Measurements from ENCODE around the gene RIC8B.
"Not testable (repeated sequence)": the region's sequence is repeated elsewhere in the genome, so short reads cannot be mapped to it uniquely, and the experiment has no call there.

RIC8B gene

DNA sequence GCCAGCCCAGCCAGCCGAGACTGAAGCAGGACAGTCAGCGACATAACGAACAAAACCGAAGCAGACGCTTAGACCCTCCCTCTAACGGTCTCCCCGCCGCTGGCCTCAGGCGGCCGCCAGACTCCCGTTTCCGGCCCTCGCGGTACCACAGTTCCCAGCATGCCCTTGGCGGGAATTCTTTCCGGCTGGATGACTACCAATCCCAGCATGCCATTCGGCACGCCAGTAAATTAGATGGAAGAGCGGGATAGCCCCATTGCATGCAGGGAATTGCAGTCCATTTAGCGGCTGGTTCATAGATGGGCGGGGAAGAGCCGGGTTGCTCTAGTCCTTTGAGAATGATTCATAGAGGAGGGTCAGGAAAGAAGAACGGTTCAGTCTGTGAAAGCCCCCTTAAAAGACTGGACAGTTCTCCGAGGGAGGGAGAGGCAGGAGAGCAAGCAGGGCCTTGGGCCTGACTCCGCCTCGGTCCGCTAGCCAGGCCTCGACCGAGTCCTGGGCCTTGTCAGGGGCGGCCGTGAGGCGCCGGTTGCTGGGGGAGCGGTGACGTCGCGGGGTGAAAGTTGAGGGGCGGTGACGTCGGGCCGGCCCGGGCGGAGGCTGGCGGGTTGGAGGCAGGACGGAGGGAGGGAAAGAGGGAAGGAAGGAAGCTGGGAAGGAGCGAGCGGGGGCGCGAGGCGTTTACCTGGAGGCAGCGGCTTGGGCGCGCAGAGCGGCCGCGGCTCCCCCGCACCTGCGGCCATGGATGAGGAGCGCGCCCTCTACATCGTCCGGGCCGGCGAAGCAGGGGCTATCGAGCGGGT is at the start of gene RIC8B:
Gene RIC8B (plus strand): TSS at position 678 of the 803 bp plus-strand sequence. CDS start 64 bp downstream, at position 742.
- peaks cover 0 to 9% of the 10 kb centered on the region in 2 donors for H3K4me1 ChIP-seq (ENCODE audit: control insufficient read depth in 1 of 2, insufficient read depth in 2 of 2, low read length in 2 of 2)
- no peaks in the 10 kb centered on the region for H3K27me3 ChIP-seq (ENCODE audit: low read depth, low read length)
- no peaks in the 10 kb centered on the region for H3K9me3 ChIP-seq (ENCODE audit: control insufficient read depth in 1 of 2, low read length in 2 of 2)
- H3K36me3 ChIP-seq (ENCODE audit: control insufficient read depth in 1 of 2, insufficient read depth in 2 of 2, low read length in 2 of 2): peaks cover 0 to 4% of the 10 kb centered on the region in 2 donors
- peak within 1 kb of the TSS; percentile 95 for H3K27ac ChIP-seq (ENCODE audit: low read length)
- peak within 1 kb of the TSS; percentile 83 to 90 for H3K4me3 ChIP-seq (ENCODE audit: low read depth in 1 of 2, low read length in 2 of 2)

- Histone ChIP-seq H3K27me3 (ENCODE audit: low read depth, low read length) (no peaks in the 10 kb centered on the region), H3K4me1 (ENCODE audit: control insufficient read depth in 1 of 2, insufficient read depth in 2 of 2, low read length in 2 of 2) (no peaks in the 10 kb centered on the region), H3K9me3 (ENCODE audit: control insufficient read depth in 1 of 2, low read length in 2 of 2) (no peaks in the 10 kb centered on the region), H3K4me3 (ENCODE audit: low read depth in 1 of 2, low read length in 2 of 2) (no peak overlapping the region), H3K27ac (ENCODE audit: low read length) (no peak overlapping the region), H3K36me3 (ENCODE audit: control insufficient read depth in 1 of 2, insufficient read depth in 2 of 2, low read length in 2 of 2) (no peaks in the 10 kb centered on the region)
Measured at GRCh38 chr12:106724934-106725333, 49.5 kb upstream of the RIC8B start.

DNA sequence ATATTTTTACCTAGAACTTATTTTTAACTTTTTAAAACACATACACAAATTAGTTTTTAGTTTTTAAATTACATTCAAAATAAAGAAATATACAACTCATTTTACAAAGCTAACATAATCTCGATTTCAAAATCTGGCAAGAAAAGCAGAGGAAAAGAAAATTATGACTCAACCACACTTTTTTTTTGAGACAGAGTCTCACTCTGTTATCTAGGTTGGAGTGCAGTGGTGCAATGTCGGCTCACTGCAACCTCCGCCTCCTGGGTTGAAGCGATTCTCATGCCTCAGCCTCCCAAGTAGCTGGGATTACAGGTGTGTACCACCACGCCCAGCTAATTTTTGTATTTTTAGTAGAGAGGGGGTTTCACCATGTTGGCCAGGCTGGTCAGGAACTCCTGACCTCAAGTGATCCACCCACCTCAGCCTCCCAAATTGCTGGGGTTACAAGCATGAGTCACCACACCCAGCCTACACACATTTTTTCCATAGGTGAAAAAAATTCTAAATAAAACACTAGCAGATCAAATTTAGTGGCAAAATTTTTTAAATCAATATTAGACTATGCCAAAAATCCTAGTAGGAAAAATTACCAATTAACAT is 47.8 kb upstream of the RIC8B start:
- H3K4me3 ChIP-seq (ENCODE audit: low read depth in 1 of 2, low read length in 2 of 2); H3K27me3 ChIP-seq (ENCODE audit: low read depth, low read length): not testable (repeated sequence)

DNA sequence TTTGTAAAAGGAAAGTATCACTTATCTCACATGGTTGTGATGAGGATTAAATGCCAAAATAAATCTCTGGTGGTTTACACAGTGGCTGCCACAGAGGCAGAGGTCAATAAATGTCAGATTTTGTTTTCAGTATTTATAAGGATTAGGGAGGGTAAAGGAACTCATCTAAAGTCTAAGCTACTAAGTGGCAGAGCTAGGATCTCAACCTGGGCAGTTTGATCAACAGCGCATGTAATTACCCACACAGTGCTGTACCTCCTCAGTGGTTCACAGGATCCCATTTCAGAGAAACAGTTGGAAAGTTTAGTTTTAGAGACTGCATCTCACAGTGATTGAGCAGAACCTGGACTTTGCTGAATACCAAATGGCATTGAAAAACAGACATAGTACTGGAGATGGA is 44.9 kb upstream of the RIC8B start:
- H3K4me3 ChIP-seq (ENCODE audit: low read depth in 1 of 2, low read length in 2 of 2): no peak overlapping the region

More for the DNA sequence above, 47.8 kb upstream of the RIC8B start:
- H3K4me1 ChIP-seq (ENCODE audit: control insufficient read depth in 1 of 2, insufficient read depth in 2 of 2, low read length in 2 of 2); H3K9me3 ChIP-seq (ENCODE audit: control insufficient read depth in 1 of 2, low read length in 2 of 2); H3K36me3 ChIP-seq (ENCODE audit: control insufficient read depth in 1 of 2, insufficient read depth in 2 of 2, low read length in 2 of 2); H3K27ac ChIP-seq (ENCODE audit: low read length): not testable (repeated sequence)

DNA sequence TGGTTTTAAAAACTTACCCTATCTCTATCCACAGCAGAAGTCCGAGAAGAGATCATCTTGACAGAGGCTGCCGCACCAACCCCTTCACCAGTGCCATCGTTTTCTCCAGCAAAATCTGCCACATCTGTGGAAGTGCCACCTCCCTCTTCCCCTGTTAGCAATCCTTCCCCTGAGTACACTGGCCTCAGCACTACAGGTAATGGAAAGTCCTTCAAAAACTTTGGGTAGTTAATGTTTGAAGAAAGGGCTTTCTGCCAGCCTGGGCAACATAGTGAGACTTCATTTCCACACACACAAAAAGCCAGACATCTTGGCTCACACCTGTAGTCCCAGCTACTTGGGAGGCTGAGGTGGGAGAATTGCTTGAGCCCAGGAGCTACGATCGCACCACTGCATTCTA is 41.6 kb upstream of the RIC8B start:
- no peaks in the 10 kb centered on the region for H3K27me3 ChIP-seq (ENCODE audit: low read depth, low read length)

More for the DNA sequence above, 44.9 kb upstream of the RIC8B start:
- no peak overlapping the region for H3K27ac ChIP-seq (ENCODE audit: low read length)
- no peaks in the 10 kb centered on the region for H3K27me3 ChIP-seq (ENCODE audit: low read depth, low read length)
- no peaks in the 10 kb centered on the region for H3K4me1 ChIP-seq (ENCODE audit: control insufficient read depth in 1 of 2, insufficient read depth in 2 of 2, low read length in 2 of 2)
- no peaks in the 10 kb centered on the region for H3K36me3 ChIP-seq (ENCODE audit: control insufficient read depth in 1 of 2, insufficient read depth in 2 of 2, low read length in 2 of 2)
- no peaks in the 10 kb centered on the region for H3K9me3 ChIP-seq (ENCODE audit: control insufficient read depth in 1 of 2, low read length in 2 of 2)

DNA sequence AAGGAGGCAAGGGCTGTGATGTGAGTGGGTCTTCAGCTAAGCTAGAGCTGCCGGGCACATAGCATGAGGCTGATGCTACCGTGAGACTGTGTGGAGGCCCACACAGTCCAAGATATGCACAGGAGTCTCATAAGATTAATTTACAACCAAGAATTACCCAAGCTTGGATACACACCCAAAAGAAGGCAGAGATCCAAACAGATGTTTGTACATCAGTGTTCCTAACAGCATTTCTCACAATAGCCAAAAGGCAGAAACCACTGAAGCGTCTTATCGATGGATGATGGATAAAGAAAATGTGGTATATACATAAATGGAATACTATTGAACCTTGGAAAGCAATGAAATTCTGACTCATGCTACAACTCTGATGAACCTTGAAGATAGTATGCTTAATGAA is 40.8 kb upstream of the RIC8B start:
- Histone ChIP-seq H3K27me3 (ENCODE audit: low read depth, low read length) (no peaks in the 10 kb centered on the region), H3K27ac (ENCODE audit: low read length) (no peak overlapping the region)

More for the DNA sequence above, 41.6 kb upstream of the RIC8B start:
- no peak overlapping the region for H3K27ac ChIP-seq (ENCODE audit: low read length)
- no peak overlapping the region for H3K4me3 ChIP-seq (ENCODE audit: low read depth in 1 of 2, low read length in 2 of 2)
- H3K9me3 ChIP-seq (ENCODE audit: control insufficient read depth in 1 of 2, low read length in 2 of 2): no peaks in the 10 kb centered on the region
- H3K4me1 ChIP-seq (ENCODE audit: control insufficient read depth in 1 of 2, insufficient read depth in 2 of 2, low read length in 2 of 2): no peaks in the 10 kb centered on the region
- no peaks in the 10 kb centered on the region for H3K36me3 ChIP-seq (ENCODE audit: control insufficient read depth in 1 of 2, insufficient read depth in 2 of 2, low read length in 2 of 2)

GRCh38 chr12:106736051-106736957 is 38.2 kb upstream of the RIC8B start:
- no peaks in the 10 kb centered on the region for H3K27me3 ChIP-seq (ENCODE audit: low read depth, low read length)
- H3K4me1 ChIP-seq (ENCODE audit: control insufficient read depth in 1 of 2, insufficient read depth in 2 of 2, low read length in 2 of 2): no peaks in the 10 kb centered on the region
- H3K9me3 ChIP-seq (ENCODE audit: control insufficient read depth in 1 of 2, low read length in 2 of 2): no peaks in the 10 kb centered on the region
- H3K27ac ChIP-seq (ENCODE audit: low read length): no peak overlapping the region
- H3K36me3 ChIP-seq (ENCODE audit: control insufficient read depth in 1 of 2, insufficient read depth in 2 of 2, low read length in 2 of 2): no peaks in the 10 kb centered on the region
- H3K4me3 ChIP-seq (ENCODE audit: low read depth in 1 of 2, low read length in 2 of 2): no peak overlapping the region

More for the DNA sequence above, 40.8 kb upstream of the RIC8B start:
- Histone ChIP-seq H3K9me3 (ENCODE audit: control insufficient read depth in 1 of 2, low read length in 2 of 2) (no peaks in the 10 kb centered on the region), H3K36me3 (ENCODE audit: control insufficient read depth in 1 of 2, insufficient read depth in 2 of 2, low read length in 2 of 2) (no peaks in the 10 kb centered on the region), H3K4me3 (ENCODE audit: low read depth in 1 of 2, low read length in 2 of 2) (no peak overlapping the region), H3K4me1 (ENCODE audit: control insufficient read depth in 1 of 2, insufficient read depth in 2 of 2, low read length in 2 of 2) (no peaks in the 10 kb centered on the region)

- H3K36me3 ChIP-seq (ENCODE audit: control insufficient read depth in 1 of 2, insufficient read depth in 2 of 2, low read length in 2 of 2): no peaks in the 10 kb centered on the region
- H3K4me1 ChIP-seq (ENCODE audit: control insufficient read depth in 1 of 2, insufficient read depth in 2 of 2, low read length in 2 of 2): no peaks in the 10 kb centered on the region
- no peaks in the 10 kb centered on the region for H3K27me3 ChIP-seq (ENCODE audit: low read depth, low read length)
- no peak overlapping the region for H3K27ac ChIP-seq (ENCODE audit: low read length)
- no peaks in the 10 kb centered on the region for H3K9me3 ChIP-seq (ENCODE audit: control insufficient read depth in 1 of 2, low read length in 2 of 2)
- H3K4me3 ChIP-seq (ENCODE audit: low read depth in 1 of 2, low read length in 2 of 2): no peak overlapping the region
Measured at GRCh38 chr12:106739318-106739717, 35.2 kb upstream of the RIC8B start.

DNA sequence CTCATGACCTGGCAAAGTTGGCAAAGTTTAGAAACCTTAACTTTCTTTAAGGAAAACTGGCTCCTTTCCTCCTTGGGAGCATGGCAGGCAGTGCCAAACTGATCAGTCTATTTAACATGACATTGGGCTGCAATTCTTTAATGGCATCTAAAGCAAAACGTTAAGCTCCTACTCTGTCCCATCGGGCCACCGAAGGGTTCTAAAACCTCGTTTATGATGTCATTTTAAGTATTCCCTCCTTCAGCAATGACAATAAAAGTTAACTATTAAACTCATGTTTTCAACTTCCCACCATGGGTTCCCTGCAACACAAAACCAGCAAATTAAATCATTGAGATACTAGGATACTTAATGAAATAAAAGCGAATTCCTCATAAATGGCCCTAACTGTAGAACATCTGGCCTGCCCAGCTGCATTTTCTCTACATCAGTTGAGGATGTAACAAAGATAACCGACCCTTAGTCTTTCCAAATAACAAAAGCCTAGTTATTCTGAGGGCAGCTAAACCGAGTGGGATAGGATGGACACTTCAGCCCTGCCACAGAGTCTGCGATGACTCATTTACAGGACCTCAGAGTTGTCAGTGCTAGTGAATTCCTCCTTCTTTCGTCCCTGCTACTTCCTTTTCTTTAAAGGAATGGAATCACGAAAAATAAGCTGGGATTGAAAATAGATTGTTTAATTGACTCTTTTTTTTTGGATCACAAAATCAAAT is 34.5 kb upstream of the RIC8B start:
- Histone ChIP-seq H3K27ac (ENCODE audit: low read length) (no peak overlapping the region), H3K4me1 (ENCODE audit: control insufficient read depth in 1 of 2, insufficient read depth in 2 of 2, low read length in 2 of 2) (no peaks in the 10 kb centered on the region), H3K9me3 (ENCODE audit: control insufficient read depth in 1 of 2, low read length in 2 of 2) (no peaks in the 10 kb centered on the region), H3K36me3 (ENCODE audit: control insufficient read depth in 1 of 2, insufficient read depth in 2 of 2, low read length in 2 of 2) (no peaks in the 10 kb centered on the region), H3K27me3 (ENCODE audit: low read depth, low read length) (no peaks in the 10 kb centered on the region), H3K4me3 (ENCODE audit: low read depth in 1 of 2, low read length in 2 of 2) (no peak overlapping the region)

DNA sequence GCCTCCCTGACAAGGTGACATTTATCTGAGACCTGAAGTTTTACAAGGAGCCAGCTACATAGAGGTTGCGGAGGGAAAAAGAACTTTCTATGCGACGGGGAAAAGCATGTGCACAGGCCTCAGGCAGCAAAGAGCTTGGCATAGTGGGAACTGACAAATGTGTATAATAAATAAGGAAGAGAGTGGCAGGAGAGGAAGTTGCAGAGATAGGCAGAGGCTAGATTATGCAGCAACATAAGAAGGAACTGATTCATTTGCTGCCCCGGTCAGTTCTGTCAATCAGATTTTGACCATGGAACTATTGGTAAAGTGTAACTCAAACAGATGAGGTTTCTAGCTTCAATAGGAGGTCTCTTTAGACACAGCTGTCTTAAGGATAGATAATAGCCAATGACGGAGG is 33.7 kb upstream of the RIC8B start:
- Histone ChIP-seq H3K27ac (ENCODE audit: low read length) (no peak overlapping the region), H3K4me3 (ENCODE audit: low read depth in 1 of 2, low read length in 2 of 2) (no peak overlapping the region), H3K36me3 (ENCODE audit: control insufficient read depth in 1 of 2, insufficient read depth in 2 of 2, low read length in 2 of 2) (no peaks in the 10 kb centered on the region)

More for the DNA sequence above, 33.7 kb upstream of the RIC8B start:
- H3K4me1 ChIP-seq (ENCODE audit: control insufficient read depth in 1 of 2, insufficient read depth in 2 of 2, low read length in 2 of 2): no peaks in the 10 kb centered on the region
- H3K9me3 ChIP-seq (ENCODE audit: control insufficient read depth in 1 of 2, low read length in 2 of 2): no peaks in the 10 kb centered on the region
- H3K27me3 ChIP-seq (ENCODE audit: low read depth, low read length): no peaks in the 10 kb centered on the region
